SK-N-SH (cell line): ENCODE data around the gene LRRC51. TPM values are rescaled to one million over a fixed set of nuclear protein-coding genes. Genes with fewer than 3 reads are reported as not detected.
"Not testable (repeated sequence)": the region's sequence is repeated elsewhere in the genome, so short reads cannot be mapped to it uniquely, and the experiment has no call there.

Experiments used
- CTCF ChIA-PET: fragments of 300-600, 350-600 bp; formaldehyde crosslinking; extraction: SDS; loops from one replicate; lab custom pipeline; 2021; lab: Yijun Ruan, JAX
- POLR2A ChIA-PET: fragments of 350-600 bp; sonication (Branson Sonifier 250); formaldehyde crosslinking; extraction: SDS; loops from one replicate; lab custom pipeline; 2020; ENCODE audit warnings: antibody characterized with exemption, inconsistent platforms; lab: Yijun Ruan, JAX
- DNase-seq: peaks from one replicate; pipeline ENCODE4 v3.0.0; 2012
- H2AFZ ChIP-seq: fragments of 200-600 bp; sonication (generic); 2 replicates; pipeline ENCODE4 v1.8.1; 2016; ENCODE audit warnings: antibody characterized with exemption, mild to moderate bottlenecking, low read depth
- H3F3A ChIP-seq: fragments of 200-600 bp; sonication (generic); replicated peaks from 2 replicates; pipeline ENCODE3; 2016; ENCODE audit warnings: antibody characterized with exemption, mild to moderate bottlenecking; ENCODE audit not compliant: insufficient read depth
- H3K27ac ChIP-seq, 2 experiments: fragments of 200-500 bp in 1 of 2; fragments of 200-600 bp in 1 of 2; sonication (Bioruptor generic) in 1 of 2; sonication (generic), shearing (Covaris generic) in 1 of 2; 2 replicates each; pipeline versions ENCODE4 v1.5.1 to v1.6.1; 2014 to 2016; ENCODE audit warnings: low read depth in 2 of 2, inconsistent platforms in 1 of 2, low read length in 1 of 2, mild to moderate bottlenecking in 1 of 2, mixed read lengths in 1 of 2
- H3K27me3 ChIP-seq: fragments of 200-600 bp; sonication (generic), shearing (Covaris generic); 2 replicates; pipeline ENCODE4 v1.6.1; 2016; ENCODE audit warnings: mixed run types; ENCODE audit not compliant: insufficient read depth
- H3K36me3 ChIP-seq, 2 experiments: fragments of 200-500 bp in 1 of 2; fragments of 200-600 bp in 1 of 2; sonication (Bioruptor generic) in 1 of 2; sonication (generic) in 1 of 2; replicated peaks in 1 of 2; 2 replicates each; pipeline versions ENCODE3 to v1.5.1; 2014 to 2016; ENCODE audit warnings: low read length in 1 of 2, mild to moderate bottlenecking in 1 of 2; ENCODE audit not compliant: insufficient read depth in 2 of 2, control insufficient read depth in 1 of 2
- H3K4me1 ChIP-seq, 2 experiments: fragments of 200-500 bp in 1 of 2; fragments of 200-600 bp in 1 of 2; sonication (Bioruptor generic) in 1 of 2; sonication (generic), shearing (Covaris generic) in 1 of 2; 2 replicates each; pipeline versions ENCODE4 v1.5.1 to v1.6.1; 2014 to 2016; ENCODE audit warnings: low read depth in 1 of 2, low read length in 1 of 2, mixed run types in 1 of 2; ENCODE audit not compliant: insufficient read depth in 2 of 2, control insufficient read depth in 1 of 2
- H3K4me2 ChIP-seq: fragments of 200-600 bp; sonication (generic), shearing (Covaris generic); 2 replicates; pipeline ENCODE4 v1.6.1; 2017; ENCODE audit warnings: mixed run types
- H3K4me3 ChIP-seq, 2 experiments: fragments of 200-500 bp in 1 of 2; fragments of 200-600 bp in 1 of 2; sonication (Bioruptor generic) in 1 of 2; sonication (generic), shearing (Covaris generic) in 1 of 2; 2 replicates each; pipeline versions ENCODE4 v1.5.1 to v1.8.1; 2014 to 2016; ENCODE audit warnings: low read depth in 2 of 2, inconsistent platforms in 1 of 2, low read length in 1 of 2, mild to moderate bottlenecking in 1 of 2, mixed read lengths in 1 of 2, moderate library complexity in 1 of 2
- H3K79me2 ChIP-seq: fragments of 200-600 bp; sonication (generic); 2 replicates; pipeline ENCODE4 v1.8.1; 2017; ENCODE audit warnings: mild to moderate bottlenecking; ENCODE audit not compliant: insufficient read depth
- H3K9ac ChIP-seq: fragments of 200-600 bp; sonication (generic); 2 replicates; pipeline ENCODE4 v1.6.1; 2017; ENCODE audit warnings: mixed run types
- H3K9me2 ChIP-seq: fragments of 200-600 bp; sonication (generic); 2 replicates; pipeline ENCODE4 v1.6.1; 2017; ENCODE audit warnings: mixed run types
- H3K9me3 ChIP-seq: fragments of 200-600 bp; sonication (generic); 2 replicates; pipeline ENCODE4 v1.6.1; 2017; ENCODE audit warnings: mixed run types, mild to moderate bottlenecking, moderate library complexity
- H4K20me1 ChIP-seq: fragments of 200-600 bp; sonication (generic); 2 replicates; pipeline ENCODE4 v1.6.1; 2017; ENCODE audit warnings: mild to moderate bottlenecking, mixed run types; ENCODE audit not compliant: insufficient read depth
- EP300 ChIP-seq, 2 experiments: IDR thresholded peaks; 2 replicates each; pipeline versions ENCODE4 v1.4.0 to v1.6.1; 2012; ENCODE audit warnings: borderline replicate concordance in 1 of 2, low read depth in 1 of 2, low read length in 1 of 2
- FOSL2 ChIP-seq: IDR thresholded peaks from 2 replicates; pipeline ENCODE4 v1.4.0; 2012; ENCODE audit warnings: low read depth, mild to moderate bottlenecking, moderate library complexity, borderline replicate concordance
- FOXJ3 ChIP-seq: sonication (generic); formaldehyde crosslinking; IDR thresholded peaks from 2 replicates; pipeline ENCODE4 v1.5.1; 2020; ENCODE audit warnings: mild to moderate bottlenecking, missing genetic modification reagents
- FOXM1 ChIP-seq: IDR thresholded peaks from 2 replicates; pipeline ENCODE4 v1.4.0; 2012; ENCODE audit warnings: low read depth, mild to moderate bottlenecking
- IRF3 ChIP-seq: fragments of 150-350 bp; IDR thresholded peaks from 2 replicates; pipeline ENCODE4 v1.6.1; 2016; ENCODE audit warnings: mild to moderate bottlenecking, low read depth, low read length
- MXI1 ChIP-seq: IDR thresholded peaks from 2 replicates; pipeline ENCODE4 v1.6.1; 2012; ENCODE audit warnings: mild to moderate bottlenecking, low read depth, low read length, improper control_type of control experiment
- NFIC ChIP-seq: IDR thresholded peaks from 2 replicates; pipeline ENCODE4 v1.4.0; 2012; ENCODE audit warnings: borderline replicate concordance
- RCOR1 ChIP-seq: fragments of 150-350 bp; IDR thresholded peaks from 2 replicates; pipeline ENCODE4 v1.6.1; 2017; ENCODE audit warnings: antibody characterized with exemption, low read length
- SIN3A ChIP-seq: IDR thresholded peaks from 2 replicates; pipeline ENCODE4 v1.6.1; 2012; ENCODE audit warnings: low read depth, mild to moderate bottlenecking, low read length, moderate library complexity, borderline replicate concordance
- TCF12 ChIP-seq: IDR thresholded peaks from 2 replicates; pipeline ENCODE4 v1.4.0; 2012
- TEAD4 ChIP-seq: IDR thresholded peaks from 2 replicates; pipeline ENCODE4 v1.4.0; 2012; ENCODE audit warnings: mild to moderate bottlenecking, borderline replicate concordance; ENCODE audit not compliant: insufficient read depth
- USF1 ChIP-seq: IDR thresholded peaks from 2 replicates; pipeline ENCODE4 v1.4.0; 2012; ENCODE audit warnings: low read depth, borderline replicate concordance
- USF2 ChIP-seq: fragments of 150-350 bp; IDR thresholded peaks from 2 replicates; pipeline ENCODE4 v1.6.1; 2017; ENCODE audit warnings: antibody characterized with exemption, low read length, low read depth, borderline replicate concordance
- YY1 ChIP-seq: IDR thresholded peaks from 2 replicates; pipeline ENCODE4 v1.4.0; 2012; ENCODE audit warnings: low read depth, mild to moderate bottlenecking
- ZBTB33 ChIP-seq: IDR thresholded peaks from 2 replicates; pipeline ENCODE4 v1.4.0; 2012; ENCODE audit warnings: low read depth, borderline replicate concordance
- WGBS: methylation state at CpG from one replicate; pipeline ENCODE4 v1.1.6; 2017; ENCODE audit warnings: low lambda C conversion rate; 5-methylcytosine and 5-hydroxymethylcytosine counted together
- polyA plus RNA-seq, 3 experiments: library from polyadenylated mRNA; depleted of rRNA; stranded (reverse); fragments of >200 nt; gene quantifications; 2 replicates each; pipeline ENCODE4 v1.2.3, GENCODE V29; 2012

LRRC51 gene
- polyA plus RNA-seq, 1 of the 3 experiments (the other 2 are of a cell fraction): 7.3 TPM

- Histone ChIP-seq H3K27ac (no peak overlapping the region), H3K4me2 (no peak overlapping the region), H3F3A (no peaks in the 10 kb centered on the region), H3K9me2 (no peaks in the 10 kb centered on the region)
- no peak for DNase-seq
- no peak for TF ChIP-seq MXI1
- no peak for TF ChIP-seq YY1
- no peak for TF ChIP-seq FOXM1
- TF ChIP-seq IRF3: no peak
- no peak for TF ChIP-seq USF1
- TF ChIP-seq, all 33 proteins: peak for 0
- Histone ChIP-seq H3K9ac (no peak overlapping the region), H3K4me1 (no peaks in the 10 kb centered on the region), H2AFZ (no peak overlapping the region), H4K20me1 (no peaks in the 10 kb centered on the region), H3K9me3 (peaks cover 5% of the 10 kb centered on the region; the same call in 1 of the 2 replicates), H3K79me2 (no peaks in the 10 kb centered on the region), H3K36me3 (no peaks in the 10 kb centered on the region), H3K4me3 (no peak overlapping the region), H3K27me3 (peaks cover 4% of the 10 kb centered on the region; the same call in 1 of the 2 replicates)
- ChIA-PET CTCF (interaction anchor here (1.7 to 2.3 kb wide), 2 partner anchors 15 to 54 kb away, joined by 6 to 13 read pairs; no protein-coding TSS in a partner anchor), POLR2A (no interaction called here)
- 65% methylated on average over 3 of the region's 3 CpGs for WGBS
These were observed 48.7 kb downstream of the LRRC51 start for GRCh38 chr11:72129381-72129780.

- TF ChIP-seq EP300 (IDR thresholded peaks at IDR 0.05; ENCODE audit: borderline replicate concordance in 1 of 2, low read depth in 1 of 2, low read length in 1 of 2): no peak
- TF ChIP-seq NFIC: no peak
- TF ChIP-seq SIN3A: no peak
- no peak for TF ChIP-seq FOSL2
- no peak for TF ChIP-seq FOXJ3
- TF ChIP-seq USF2: no peak
- no peak for TF ChIP-seq RCOR1
- no peak for TF ChIP-seq ZBTB33
- TF ChIP-seq TEAD4: no peak
- no peak for TF ChIP-seq TCF12
- no peak for TF ChIP-seq FOXM1
- TF ChIP-seq, all 33 proteins: peak for 0
- ChIA-PET CTCF (interaction anchor here (2.0 kb wide), 1 partner anchor 11 kb away, joined by 11 read pairs; no protein-coding TSS in a partner anchor), POLR2A (no interaction called here)
- peaks cover 3% of the 10 kb centered on the region; the same call in 1 of the 2 replicates for H3K9me3 ChIP-seq
- no peaks in the 10 kb centered on the region for H3K4me1 ChIP-seq
- no peak overlapping the region for H3K4me2 ChIP-seq
- H3F3A ChIP-seq: no peaks in the 10 kb centered on the region
- no peaks in the 10 kb centered on the region for H3K9me2 ChIP-seq
- no peak overlapping the region for H3K27ac ChIP-seq
- 90% methylated on average over 2 of the region's 2 CpGs for whole genome bisulfite sequencing
- no peaks in the 10 kb centered on the region for H3K36me3 ChIP-seq
- H3K4me3 ChIP-seq: no peak overlapping the region
- H4K20me1 ChIP-seq: no peaks in the 10 kb centered on the region
- no peak overlapping the region for H2AFZ ChIP-seq
- no peak overlapping the region for H3K9ac ChIP-seq
- no peak for DNase-seq
- no peaks in the 10 kb centered on the region for H3K79me2 ChIP-seq
- H3K27me3 ChIP-seq: 0 out of 2 replicates have a peak, but pooled peaks cover 4% of the 10 kb centered on the region
These were observed 52.0 kb downstream of the LRRC51 start for GRCh38 chr11:72132646-72133045.

GRCh38 chr11:72135473-72135872 lies 54.8 kb downstream of the LRRC51 start, which contains the start of gene FOLR3:
Gene FOLR3, plus strand, starts transcription at chr11:72135725. Its CDS starts 228 bp downstream, at chr11:72135953.
- H3K79me2 ChIP-seq, H3K27ac ChIP-seq, H3K36me3 ChIP-seq, DNase-seq, H3K4me1 ChIP-seq, H4K20me1 ChIP-seq, H3K27me3 ChIP-seq, POLR2A ChIA-PET, H2AFZ ChIP-seq, H3F3A ChIP-seq, H3K4me2 ChIP-seq, H3K9ac ChIP-seq, H3K9me2 ChIP-seq, H3K4me3 ChIP-seq, H3K9me3 ChIP-seq: not testable (repeated sequence)
- CTCF ChIA-PET: interaction anchor here (1.1 kb wide), 1 partner anchor 8 kb away, joined by 4 read pairs; no protein-coding TSS in a partner anchor
- 52% methylated on average over 2 of the region's 4 CpGs for WGBS
